Liver (tissue), 9 donors: ENCODE results near the gene BAK1. TPM values are rescaled to one million over a fixed set of nuclear protein-coding genes. Genes with fewer than 3 reads are reported as not detected.
A peak's percentile ranks its signal among the peaks of the same experiment; 100 is the strongest.

Experiments used
- DNase-seq: peaks from one replicate; pipeline ENCODE4 v3.0.0-alpha.2; 2017; ENCODE audit warnings: low spot score
- H3K27ac ChIP-seq, 2 donors: one replicate each; pipeline ENCODE4 v1.7.0; 2013; ENCODE audit warnings: inconsistent platforms in 2 of 2, low read length in 2 of 2, control low read depth in 1 of 2, low read depth in 1 of 2, mild to moderate bottlenecking in 1 of 2
- H3K27me3 ChIP-seq, 4 donors: one replicate each; pipeline versions ENCODE4 v1.6.1 to v1.7.0; 2013; ENCODE audit warnings: low read length in 3 of 4, inconsistent platforms in 1 of 4, mild to moderate bottlenecking in 1 of 4, moderate library complexity in 1 of 4; ENCODE audit not compliant: control insufficient read depth in 4 of 4, insufficient read depth in 4 of 4
- H3K36me3 ChIP-seq, 4 donors: one replicate each; pipeline versions ENCODE4 v1.6.1 to v1.7.0; 2013; ENCODE audit warnings: low read length in 3 of 4, mild to moderate bottlenecking in 3 of 4, low read depth in 1 of 4, moderate library complexity in 1 of 4; ENCODE audit not compliant: control insufficient read depth in 4 of 4, insufficient read depth in 3 of 4
- H3K4me1 ChIP-seq, 4 donors: one replicate each; pipeline versions ENCODE4 v1.6.1 to v1.7.0; 2013; ENCODE audit warnings: low read length in 3 of 4, mild to moderate bottlenecking in 3 of 4, moderate library complexity in 1 of 4; ENCODE audit not compliant: control insufficient read depth in 4 of 4, insufficient read depth in 4 of 4
- H3K4me3 ChIP-seq, 3 donors: one replicate each; pipeline versions ENCODE4 v1.6.1 to v1.7.0; 2013; ENCODE audit warnings: low read length in 3 of 3, control low read depth in 1 of 3, low read depth in 1 of 3, mild to moderate bottlenecking in 1 of 3
- H3K9ac ChIP-seq, 2 donors: one replicate each; pipeline ENCODE4 v1.7.0; 2013; ENCODE audit warnings: low read length in 2 of 2, mild to moderate bottlenecking in 2 of 2, moderate library complexity in 2 of 2, control low read depth in 1 of 2, low read depth in 1 of 2
- H3K9me3 ChIP-seq, 4 donors: one replicate each; pipeline versions ENCODE4 v1.6.1 to v1.7.0; 2013; ENCODE audit warnings: low read length in 3 of 4; ENCODE audit not compliant: control insufficient read depth in 4 of 4
- EGR1 ChIP-seq, 2 donors: IDR thresholded peaks; 2 replicates each; pipeline ENCODE4 v1.6.1; 2016 to 2018; ENCODE audit warnings: antibody characterized with exemption in 2 of 2, low read depth in 2 of 2
- FOXA1 ChIP-seq: IDR thresholded peaks from 2 replicates; pipeline ENCODE4 v1.6.1; 2016; ENCODE audit warnings: antibody characterized with exemption
- FOXA2 ChIP-seq: IDR thresholded peaks from 2 replicates; pipeline ENCODE4 v1.6.1; 2016; ENCODE audit warnings: antibody characterized with exemption
- GABPA ChIP-seq, 2 donors: IDR thresholded peaks in 1 of 2; conservative IDR thresholded peaks in 1 of 2; 2 replicates each; pipeline ENCODE4 v1.6.1; 2016; ENCODE audit warnings: antibody characterized with exemption in 2 of 2, mild to moderate bottlenecking in 1 of 2, moderate library complexity in 1 of 2
- HNF4A ChIP-seq, 2 donors: conservative IDR thresholded peaks; 2 replicates each; pipeline ENCODE4 v1.6.1; 2016; ENCODE audit warnings: antibody characterized with exemption in 2 of 2, mild to moderate bottlenecking in 2 of 2
- HNF4G ChIP-seq: IDR thresholded peaks from 2 replicates; pipeline ENCODE4 v1.6.1; 2016; ENCODE audit warnings: antibody characterized with exemption
- JUND ChIP-seq, 2 donors: IDR thresholded peaks; 2 replicates each; pipeline ENCODE4 v1.6.1; 2016; ENCODE audit warnings: antibody characterized with exemption in 2 of 2
- RAD21 ChIP-seq, 2 donors: IDR thresholded peaks; 2 replicates each; pipeline ENCODE4 v1.6.1; 2016; ENCODE audit warnings: antibody characterized with exemption in 2 of 2, mild to moderate bottlenecking in 2 of 2
- RXRA ChIP-seq, 2 donors: IDR thresholded peaks; 2 replicates each; pipeline ENCODE4 v1.6.1; 2017 to 2018; ENCODE audit warnings: antibody characterized with exemption in 2 of 2, mild to moderate bottlenecking in 1 of 2
- SP1 ChIP-seq: IDR thresholded peaks from 2 replicates; pipeline ENCODE4 v1.6.1; 2018; ENCODE audit warnings: antibody characterized with exemption, mild to moderate bottlenecking
- TAF1 ChIP-seq: conservative IDR thresholded peaks from 2 replicates; pipeline ENCODE4 v1.6.1; 2016; ENCODE audit warnings: antibody characterized with exemption, mild to moderate bottlenecking
- YY1 ChIP-seq: IDR thresholded peaks from 2 replicates; pipeline ENCODE4 v1.6.1; 2016; ENCODE audit warnings: antibody characterized with exemption, mild to moderate bottlenecking
- WGBS: extraction: QIAGEN DNeasy Blood & Tissue Kit; methylation state at CpG from one replicate; pipeline ENCODE4 v1.1.7; 2013; 5-methylcytosine and 5-hydroxymethylcytosine counted together
- polyA plus RNA-seq, 2 donors: library from polyadenylated mRNA; stranded (reverse) in 1 of 2; unstranded in 1 of 2; fragments of 200-250 nt in 1 of 2; fragments of >200 nt in 1 of 2; fragmentation: Nextera tagmentation in 1 of 2; extraction: Ambion mirVana in 1 of 2; gene quantifications; one replicate each; pipeline versions ENCODE4 v1.2.1 to v1.2.3, GENCODE V29; 2013 to 2015
- total RNA-seq, 2 donors: library from RNA; depleted of rRNA; stranded (reverse); fragments of >200 nt; gene quantifications; one replicate each; pipeline ENCODE4 v1.2.3, GENCODE V29; 2014
- TF ChIP-seq, protein P1 (sequence below): IDR thresholded peaks from 2 replicates; pipeline ENCODE4 v1.6.1; 2016; ENCODE audit warnings: antibody characterized with exemption
- TF ChIP-seq, protein P2 (sequence below): fragments of 150-350 bp; IDR thresholded peaks from 2 replicates; pipeline ENCODE4 v1.5.1; 2017; ENCODE audit warnings: improper control_type of control experiment, low read depth, low read length; ENCODE audit not compliant: missing input control
- TF ChIP-seq, protein P3 (sequence below): IDR thresholded peaks from 2 replicates; pipeline ENCODE4 v1.6.1; 2016; ENCODE audit warnings: antibody characterized with exemption, mild to moderate bottlenecking
- TF ChIP-seq, protein P4 (sequence below): IDR thresholded peaks from 2 replicates; pipeline ENCODE4 v1.6.1; 2016; ENCODE audit warnings: antibody characterized with exemption
- donor health status: healthy.
- donor health status: healthy.
- donor health status: healthy.
- donor health status: healthy.
- donor health status: healthy.

BAK1 gene
- total and polyA plus RNA-seq, 4 donors, result 2.4 to 8.7 (median 5.3) TPM

DNA sequence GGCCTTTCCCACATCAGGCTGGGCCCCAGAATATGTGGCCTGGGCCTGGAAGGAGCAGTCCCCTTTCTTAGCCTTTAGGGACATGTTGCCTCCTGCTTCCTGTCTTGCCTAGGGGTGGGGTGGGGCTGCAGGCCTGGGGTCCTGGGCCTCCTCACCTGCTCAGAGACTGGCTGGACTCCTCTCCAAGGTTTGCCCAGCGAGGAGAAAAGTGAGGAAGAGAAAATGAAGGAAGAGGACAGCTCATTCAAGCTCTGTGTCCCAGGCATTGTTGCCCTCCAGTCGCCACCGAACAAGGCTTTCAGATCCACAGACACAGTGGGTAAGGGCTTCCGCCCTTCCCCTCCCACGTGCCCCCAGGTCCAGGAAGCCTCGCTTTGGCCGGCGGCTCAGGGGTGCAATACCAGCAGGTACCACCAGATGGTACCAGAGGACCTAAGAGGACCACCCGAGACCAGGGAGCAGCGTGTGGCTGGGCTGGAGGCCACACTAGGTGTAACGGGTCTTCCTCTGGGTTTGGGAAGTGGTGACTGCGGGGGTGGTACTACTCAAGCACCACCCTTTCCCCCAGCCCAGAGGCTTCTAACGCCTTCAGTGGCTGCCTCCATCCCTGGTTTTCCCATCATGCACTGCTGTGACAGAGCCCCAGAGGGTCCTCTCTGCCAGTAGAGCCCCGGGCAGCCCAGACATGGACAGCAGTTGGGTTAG lies 5.5 kb upstream of the BAK1 start:
- H3K27ac ChIP-seq, result no peak overlapping the region
- no peak overlapping the region for H3K4me3 ChIP-seq
- TF ChIP-seq YY1, result no peak
- TF ChIP-seq, protein P1, sequence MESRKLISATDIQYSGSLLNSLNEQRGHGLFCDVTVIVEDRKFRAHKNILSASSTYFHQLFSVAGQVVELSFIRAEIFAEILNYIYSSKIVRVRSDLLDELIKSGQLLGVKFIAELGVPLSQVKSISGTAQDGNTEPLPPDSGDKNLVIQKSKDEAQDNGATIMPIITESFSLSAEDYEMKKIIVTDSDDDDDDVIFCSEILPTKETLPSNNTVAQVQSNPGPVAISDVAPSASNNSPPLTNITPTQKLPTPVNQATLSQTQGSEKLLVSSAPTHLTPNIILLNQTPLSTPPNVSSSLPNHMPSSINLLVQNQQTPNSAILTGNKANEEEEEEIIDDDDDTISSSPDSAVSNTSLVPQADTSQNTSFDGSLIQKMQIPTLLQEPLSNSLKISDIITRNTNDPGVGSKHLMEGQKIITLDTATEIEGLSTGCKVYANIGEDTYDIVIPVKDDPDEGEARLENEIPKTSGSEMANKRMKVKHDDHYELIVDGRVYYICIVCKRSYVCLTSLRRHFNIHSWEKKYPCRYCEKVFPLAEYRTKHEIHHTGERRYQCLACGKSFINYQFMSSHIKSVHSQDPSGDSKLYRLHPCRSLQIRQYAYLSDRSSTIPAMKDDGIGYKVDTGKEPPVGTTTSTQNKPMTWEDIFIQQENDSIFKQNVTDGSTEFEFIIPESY, result no peak
- no peak for TF ChIP-seq EGR1 (IDR thresholded peaks at IDR 0.05; ENCODE audit: low read depth in 2 of 2)
- no peak for TF ChIP-seq GABPA (IDR thresholded peaks at IDR 0.05 in 1 of 2, conservative IDR thresholded peaks at IDR 0.05 in 1 of 2)
- TF ChIP-seq, protein P2, sequence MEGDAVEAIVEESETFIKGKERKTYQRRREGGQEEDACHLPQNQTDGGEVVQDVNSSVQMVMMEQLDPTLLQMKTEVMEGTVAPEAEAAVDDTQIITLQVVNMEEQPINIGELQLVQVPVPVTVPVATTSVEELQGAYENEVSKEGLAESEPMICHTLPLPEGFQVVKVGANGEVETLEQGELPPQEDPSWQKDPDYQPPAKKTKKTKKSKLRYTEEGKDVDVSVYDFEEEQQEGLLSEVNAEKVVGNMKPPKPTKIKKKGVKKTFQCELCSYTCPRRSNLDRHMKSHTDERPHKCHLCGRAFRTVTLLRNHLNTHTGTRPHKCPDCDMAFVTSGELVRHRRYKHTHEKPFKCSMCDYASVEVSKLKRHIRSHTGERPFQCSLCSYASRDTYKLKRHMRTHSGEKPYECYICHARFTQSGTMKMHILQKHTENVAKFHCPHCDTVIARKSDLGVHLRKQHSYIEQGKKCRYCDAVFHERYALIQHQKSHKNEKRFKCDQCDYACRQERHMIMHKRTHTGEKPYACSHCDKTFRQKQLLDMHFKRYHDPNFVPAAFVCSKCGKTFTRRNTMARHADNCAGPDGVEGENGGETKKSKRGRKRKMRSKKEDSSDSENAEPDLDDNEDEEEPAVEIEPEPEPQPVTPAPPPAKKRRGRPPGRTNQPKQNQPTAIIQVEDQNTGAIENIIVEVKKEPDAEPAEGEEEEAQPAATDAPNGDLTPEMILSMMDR, result peak; percentile 90
- TF ChIP-seq, protein P3, sequence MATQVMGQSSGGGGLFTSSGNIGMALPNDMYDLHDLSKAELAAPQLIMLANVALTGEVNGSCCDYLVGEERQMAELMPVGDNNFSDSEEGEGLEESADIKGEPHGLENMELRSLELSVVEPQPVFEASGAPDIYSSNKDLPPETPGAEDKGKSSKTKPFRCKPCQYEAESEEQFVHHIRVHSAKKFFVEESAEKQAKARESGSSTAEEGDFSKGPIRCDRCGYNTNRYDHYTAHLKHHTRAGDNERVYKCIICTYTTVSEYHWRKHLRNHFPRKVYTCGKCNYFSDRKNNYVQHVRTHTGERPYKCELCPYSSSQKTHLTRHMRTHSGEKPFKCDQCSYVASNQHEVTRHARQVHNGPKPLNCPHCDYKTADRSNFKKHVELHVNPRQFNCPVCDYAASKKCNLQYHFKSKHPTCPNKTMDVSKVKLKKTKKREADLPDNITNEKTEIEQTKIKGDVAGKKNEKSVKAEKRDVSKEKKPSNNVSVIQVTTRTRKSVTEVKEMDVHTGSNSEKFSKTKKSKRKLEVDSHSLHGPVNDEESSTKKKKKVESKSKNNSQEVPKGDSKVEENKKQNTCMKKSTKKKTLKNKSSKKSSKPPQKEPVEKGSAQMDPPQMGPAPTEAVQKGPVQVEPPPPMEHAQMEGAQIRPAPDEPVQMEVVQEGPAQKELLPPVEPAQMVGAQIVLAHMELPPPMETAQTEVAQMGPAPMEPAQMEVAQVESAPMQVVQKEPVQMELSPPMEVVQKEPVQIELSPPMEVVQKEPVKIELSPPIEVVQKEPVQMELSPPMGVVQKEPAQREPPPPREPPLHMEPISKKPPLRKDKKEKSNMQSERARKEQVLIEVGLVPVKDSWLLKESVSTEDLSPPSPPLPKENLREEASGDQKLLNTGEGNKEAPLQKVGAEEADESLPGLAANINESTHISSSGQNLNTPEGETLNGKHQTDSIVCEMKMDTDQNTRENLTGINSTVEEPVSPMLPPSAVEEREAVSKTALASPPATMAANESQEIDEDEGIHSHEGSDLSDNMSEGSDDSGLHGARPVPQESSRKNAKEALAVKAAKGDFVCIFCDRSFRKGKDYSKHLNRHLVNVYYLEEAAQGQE, result no peak
- peak; percentile 87 to 95 for TF ChIP-seq RAD21 (IDR thresholded peaks at IDR 0.05)
- TF ChIP-seq TAF1, result no peak
- no peak for TF ChIP-seq FOXA1
- no peak for TF ChIP-seq FOXA2
- TF ChIP-seq HNF4A (conservative IDR thresholded peaks at IDR 0.05), result no peak
- TF ChIP-seq RXRA (IDR thresholded peaks at IDR 0.05), result no peak
- no peak for TF ChIP-seq HNF4G
- H3K27me3 ChIP-seq, result no peaks in the 10 kb centered on the region
- H3K36me3 ChIP-seq, result no peaks in the 10 kb centered on the region
- no peaks in the 10 kb centered on the region for H3K9me3 ChIP-seq
- no peak overlapping the region for H3K9ac ChIP-seq
- peak; percentile 85 for DNase-seq
- 12% methylated on average over 14 of the region's 14 CpGs for WGBS
- peaks cover 0 to 5% (median 2%) of the 10 kb centered on the region in 4 donors for H3K4me1 ChIP-seq

DNA sequence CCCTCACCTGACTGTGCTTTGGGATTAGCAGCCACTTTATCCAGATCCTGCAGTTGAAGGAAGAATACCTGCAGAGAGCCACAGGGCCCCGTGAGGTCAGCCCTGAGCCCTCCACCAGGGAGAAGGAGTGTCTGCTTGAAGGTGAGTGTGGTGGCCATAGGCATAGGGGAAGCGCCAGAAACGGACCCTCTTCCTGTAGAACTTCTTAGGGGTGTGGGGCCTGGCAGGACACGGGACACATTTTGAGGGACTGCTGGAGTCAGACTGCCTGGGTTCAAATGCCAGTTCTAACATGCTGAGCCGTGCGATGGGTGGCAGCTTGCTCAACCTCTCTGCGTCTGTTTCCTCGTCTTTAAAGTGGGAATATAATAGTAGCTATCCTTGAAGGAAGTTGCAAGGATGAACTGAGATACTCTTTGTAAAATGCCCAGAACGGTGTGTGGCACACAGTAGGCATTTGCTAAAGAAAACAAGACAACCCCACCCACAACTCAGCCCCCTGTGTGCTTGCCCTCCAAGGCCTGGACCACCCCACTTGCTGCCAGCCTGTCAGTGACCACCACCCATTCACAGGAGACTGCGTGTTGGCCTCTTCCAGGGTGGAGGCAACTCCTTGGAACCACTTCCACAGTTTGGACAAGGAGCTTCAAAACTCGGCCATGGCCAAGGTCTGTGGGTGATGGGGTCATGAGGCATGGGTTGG lies 4.8 kb upstream of the BAK1 start:
- DNase-seq, result no peak
- no peaks in the 10 kb centered on the region for H3K27me3 ChIP-seq
- TF ChIP-seq FOXA1 (no peak), JUND (IDR thresholded peaks at IDR 0.05) (no peak), GABPA (IDR thresholded peaks at IDR 0.05 in 1 of 2, conservative IDR thresholded peaks at IDR 0.05 in 1 of 2) (no peak), YY1 (no peak), SP1 (no peak), TAF1 (no peak), FOXA2 (no peak)
- TF ChIP-seq, protein P4, sequence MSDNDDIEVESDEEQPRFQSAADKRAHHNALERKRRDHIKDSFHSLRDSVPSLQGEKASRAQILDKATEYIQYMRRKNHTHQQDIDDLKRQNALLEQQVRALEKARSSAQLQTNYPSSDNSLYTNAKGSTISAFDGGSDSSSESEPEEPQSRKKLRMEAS, result no peak
- TF ChIP-seq, protein P1, result no peak
- TF ChIP-seq, protein P2, result no peak

More for the DNA sequence above, 4.8 kb upstream of the BAK1 start:
- 85% methylated on average over 11 of the region's 11 CpGs for WGBS
- Histone ChIP-seq H3K36me3 (no peaks in the 10 kb centered on the region), H3K4me1 (peaks cover 0 to 5% (median 2%) of the 10 kb centered on the region in 4 donors), H3K9me3 (no peaks in the 10 kb centered on the region), H3K9ac (no peak overlapping the region), H3K27ac (no peak overlapping the region), H3K4me3 (no peak overlapping the region)
